ENCODE measurements around the gene LY86. TPM values are rescaled to one million over a fixed set of nuclear protein-coding genes. Genes with fewer than 3 reads are reported as not detected.

LY86 gene
- total RNA-seq, 1 donor from 2014 or later, result not detected

GRCh38 chr6:6586671-6587526 lies 1.6 kb upstream of the LY86 start:
- Mint-ChIP-seq H3K4me1 (no peaks in the 10 kb centered on the region), H3K4me3 (no peak overlapping the region), H3K27me3 (ENCODE audit: low read depth) (no peaks in the 10 kb centered on the region), H3K27ac (ENCODE audit: unreplicated experiment) (no peak overlapping the region), H3K36me3 (ENCODE audit: low read depth) (no peaks in the 10 kb centered on the region), H3K9me3 (peaks cover 2% of the 10 kb centered on the region)
- no peak for TF ChIP-seq CTCF (conservative IDR thresholded peaks at IDR 0.05)
- DNase-seq (ENCODE audit: low read depth, low spot score), result no peak

GRCh38 chr6:6587696-6588063 lies 840 bp upstream of the LY86 start:
- peaks cover 2% of the 10 kb centered on the region for H3K9me3 Mint-ChIP-seq
- no peaks in the 10 kb centered on the region for H3K36me3 Mint-ChIP-seq (ENCODE audit: low read depth)
- no peaks in the 10 kb centered on the region for H3K27me3 Mint-ChIP-seq (ENCODE audit: low read depth)
- no peak for TF ChIP-seq CTCF (conservative IDR thresholded peaks at IDR 0.05)
- H3K4me3 Mint-ChIP-seq, result no peak overlapping the region
- H3K27ac Mint-ChIP-seq (ENCODE audit: unreplicated experiment), result no peak overlapping the region
- H3K4me1 Mint-ChIP-seq, result no peaks in the 10 kb centered on the region
- no peak for DNase-seq (ENCODE audit: low read depth, low spot score)

GRCh38 chr6:6588924-6589709 lies 597 bp downstream of the LY86 start:
- Mint-ChIP-seq H3K4me1 (no peaks in the 10 kb centered on the region), H3K27ac (ENCODE audit: unreplicated experiment) (no peak overlapping the region), H3K27me3 (ENCODE audit: low read depth) (no peaks in the 10 kb centered on the region), H3K9me3 (no peaks in the 10 kb centered on the region), H3K4me3 (no peak overlapping the region), H3K36me3 (ENCODE audit: low read depth) (no peaks in the 10 kb centered on the region)
- TF ChIP-seq CTCF (conservative IDR thresholded peaks at IDR 0.05), result no peak
- DNase-seq (ENCODE audit: low read depth, low spot score), result no peak

GRCh38 chr6:6590530-6590929 lies 2.0 kb downstream of the LY86 start:
- Mint-ChIP-seq H3K9me3 (no peaks in the 10 kb centered on the region), H3K36me3 (ENCODE audit: low read depth) (no peaks in the 10 kb centered on the region), H3K4me3 (no peak overlapping the region), H3K4me1 (no peaks in the 10 kb centered on the region), H3K27ac (ENCODE audit: unreplicated experiment) (no peak overlapping the region), H3K27me3 (ENCODE audit: low read depth) (no peaks in the 10 kb centered on the region)
- TF ChIP-seq CTCF (conservative IDR thresholded peaks at IDR 0.05), result no peak
- DNase-seq (ENCODE audit: low read depth, low spot score), result no peak

GRCh38 chr6:6591778-6592465 lies 3.4 kb downstream of the LY86 start:
- H3K4me1 Mint-ChIP-seq, result no peaks in the 10 kb centered on the region
- H3K9me3 Mint-ChIP-seq, result no peaks in the 10 kb centered on the region

More at GRCh38 chr6:6591778-6592465, 3.4 kb downstream of the LY86 start:
- Mint-ChIP-seq H3K27me3 (ENCODE audit: low read depth) (no peaks in the 10 kb centered on the region), H3K36me3 (ENCODE audit: low read depth) (no peaks in the 10 kb centered on the region), H3K4me3 (no peak overlapping the region), H3K27ac (ENCODE audit: unreplicated experiment) (no peak overlapping the region)
- no peak for TF ChIP-seq CTCF (conservative IDR thresholded peaks at IDR 0.05)
- no peak for DNase-seq (ENCODE audit: low read depth, low spot score)
